Upper lobe of right lung (tissue), 1 donor: Measurements from ENCODE around the gene STX12. TPM values are rescaled to one million over a fixed set of nuclear protein-coding genes. Genes with fewer than 3 reads are reported as not detected.
"Not testable (repeated sequence)": the region's sequence is repeated elsewhere in the genome, so short reads cannot be mapped to it uniquely, and the experiment has no call there.

Experiments used
- ATAC-seq: fragments of 200-7000 bp; cut with Tn5 transposase; one replicate; pipeline ENCODE4 v1.9.1; 2020; ENCODE audit warnings: mild to moderate bottlenecking, moderate library complexity
- DNase-seq: peaks from one replicate; pipeline ENCODE4 v3.0.0-alpha.2; 2020
- H3K27ac ChIP-seq: fragments of 200-600 bp; one replicate; pipeline ENCODE4 v1.8.0; 2022
- H3K27me3 ChIP-seq: fragments of 200-600 bp; one replicate; pipeline ENCODE4 v1.8.0; 2022; ENCODE audit warnings: mild to moderate bottlenecking
- H3K36me3 ChIP-seq: fragments of 200-600 bp; one replicate; pipeline ENCODE4 v1.8.0; 2022
- H3K4me1 ChIP-seq: fragments of 200-600 bp; one replicate; pipeline ENCODE4 v1.8.0; 2022
- H3K4me3 ChIP-seq: fragments of 200-600 bp; one replicate; pipeline ENCODE4 v1.8.0; 2022; ENCODE audit warnings: mild to moderate bottlenecking
- H3K9me3 ChIP-seq: fragments of 200-600 bp; one replicate; pipeline ENCODE4 v1.8.0; 2022
- intact Hi-C: fragments of 100-400 bp; cut with DNase I; formaldehyde crosslinking; loops from one replicate; pipeline ENCODE4 v1.11.0; 2022
- total RNA-seq: library from RNA; stranded (reverse); fragmentation: NEBNext Ultra II Directional; extraction: Animal tissue kit (Norgen Biotek cat#: 25700); gene quantifications from one replicate; pipeline ENCODE4 v1.2.1, GENCODE V29; 2021
- TF ChIP-seq, protein P1 (sequence below): fragments of 200-600 bp; IDR thresholded peaks from one replicate; pipeline ENCODE4 v1.8.0; 2022; ENCODE audit warnings: antibody characterized with exemption
- donor health status: DM: no; HTN: yes; CAD: no; lungs with severe emphysema.

STX12 gene
- total RNA-seq, 1 donor from 2014 or later = 95.6 TPM

- Histone ChIP-seq H3K27me3 (no peaks in the 10 kb centered on the region), H3K4me3 (no peak overlapping the region), H3K9me3 (no peaks in the 10 kb centered on the region), H3K4me1 (peaks cover 27% of the 10 kb centered on the region), H3K36me3 (no peaks in the 10 kb centered on the region), H3K27ac (peak overlapping the region; percentile 38)
- no peak for ATAC-seq
- TF ChIP-seq, protein P1, sequence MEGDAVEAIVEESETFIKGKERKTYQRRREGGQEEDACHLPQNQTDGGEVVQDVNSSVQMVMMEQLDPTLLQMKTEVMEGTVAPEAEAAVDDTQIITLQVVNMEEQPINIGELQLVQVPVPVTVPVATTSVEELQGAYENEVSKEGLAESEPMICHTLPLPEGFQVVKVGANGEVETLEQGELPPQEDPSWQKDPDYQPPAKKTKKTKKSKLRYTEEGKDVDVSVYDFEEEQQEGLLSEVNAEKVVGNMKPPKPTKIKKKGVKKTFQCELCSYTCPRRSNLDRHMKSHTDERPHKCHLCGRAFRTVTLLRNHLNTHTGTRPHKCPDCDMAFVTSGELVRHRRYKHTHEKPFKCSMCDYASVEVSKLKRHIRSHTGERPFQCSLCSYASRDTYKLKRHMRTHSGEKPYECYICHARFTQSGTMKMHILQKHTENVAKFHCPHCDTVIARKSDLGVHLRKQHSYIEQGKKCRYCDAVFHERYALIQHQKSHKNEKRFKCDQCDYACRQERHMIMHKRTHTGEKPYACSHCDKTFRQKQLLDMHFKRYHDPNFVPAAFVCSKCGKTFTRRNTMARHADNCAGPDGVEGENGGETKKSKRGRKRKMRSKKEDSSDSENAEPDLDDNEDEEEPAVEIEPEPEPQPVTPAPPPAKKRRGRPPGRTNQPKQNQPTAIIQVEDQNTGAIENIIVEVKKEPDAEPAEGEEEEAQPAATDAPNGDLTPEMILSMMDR = no peak
- no peak for DNase-seq
- intact Hi-C loops = loop anchor here (10.0 kb wide), 1 partner anchor 106 kb away; no protein-coding TSS in a partner anchor
Observed at GRCh38 chr1:27868556-27868931, 95.5 kb downstream of the STX12 start.

GRCh38 chr1:27868932-27869718 lies 96.1 kb downstream of the STX12 start:
- Histone ChIP-seq H3K36me3 (no peaks in the 10 kb centered on the region), H3K4me1 (peaks cover 27% of the 10 kb centered on the region), H3K27me3 (no peaks in the 10 kb centered on the region), H3K27ac (peak overlapping the region; percentile 38), H3K4me3 (no peak overlapping the region), H3K9me3 (no peaks in the 10 kb centered on the region)
- ATAC-seq = peak; percentile 20
- intact Hi-C loops = loop anchor here (10.0 kb wide), 1 partner anchor 106 kb away; no protein-coding TSS in a partner anchor
- TF ChIP-seq, protein P1 = no peak
- peak; percentile 69 for DNase-seq

GRCh38 chr1:27869719-27870085 lies 96.7 kb downstream of the STX12 start:
- no peaks in the 10 kb centered on the region for H3K27me3 ChIP-seq
- DNase-seq = no peak
- H3K4me3 ChIP-seq = no peak overlapping the region
- TF ChIP-seq, protein P1 = no peak
- H3K9me3 ChIP-seq = no peaks in the 10 kb centered on the region
- ATAC-seq = no peak
- intact Hi-C loops = loop anchor here (10.0 kb wide), 1 partner anchor 105 kb away; no protein-coding TSS in a partner anchor
- no peaks in the 10 kb centered on the region for H3K36me3 ChIP-seq
- H3K4me1 ChIP-seq = peaks cover 27% of the 10 kb centered on the region
- peak overlapping the region; percentile 38 for H3K27ac ChIP-seq

- H3K36me3 ChIP-seq, ATAC-seq, H3K4me3 ChIP-seq, H3K27me3 ChIP-seq, H3K9me3 ChIP-seq, intact Hi-C loops, DNase-seq, H3K27ac ChIP-seq: not testable (repeated sequence)
- H3K4me1 ChIP-seq = peaks cover 24% of the 10 kb centered on the region
Observed at GRCh38 chr1:27871076-27871475, 98.1 kb downstream of the STX12 start.

- Histone ChIP-seq H3K9me3 (no peaks in the 10 kb centered on the region), H3K36me3 (peaks cover 9% of the 10 kb centered on the region), H3K27me3 (no peaks in the 10 kb centered on the region), H3K4me1 (peaks cover 24% of the 10 kb centered on the region), H3K27ac (peak within 1 kb of the TSS; percentile 85), H3K4me3 (peak within 1 kb of the TSS; percentile 75)
- TF ChIP-seq, protein P1 = no peak
- DNase-seq (peak; percentile 88), ATAC-seq (peak; percentile 84)
- intact Hi-C loops = no loop called here
Observed at GRCh38 chr1:27872059-27872801, 99.2 kb downstream of the STX12 start, which contains the start of gene THEMIS2. TSS of gene THEMIS2 (plus strand) at chr1:27872544. CDS start at chr1:27872572, 28 bp downstream.
